Central memory CD4-positive, alpha-beta T cell (primary cell): Measurements from ENCODE around the gene LBH.

Experiments used
- DNase-seq: peaks from one replicate; pipeline ENCODE4 v3.0.0; 2022

Gene LBH

GRCh38 chr2:30235859-30236535 is 4.7 kb downstream of the LBH start:
- DNase-seq, result peak; percentile 33

GRCh38 chr2:30236591-30237238 is 5.4 kb downstream of the LBH start:
- no peak for DNase-seq

GRCh38 chr2:30237239-30237965 is 6.1 kb downstream of the LBH start:
- no peak for DNase-seq

GRCh38 chr2:30237966-30238800 is 6.8 kb downstream of the LBH start:
- no peak for DNase-seq

GRCh38 chr2:30239308-30239985 is 8.1 kb downstream of the LBH start:
- DNase-seq, result peak; percentile 76

GRCh38 chr2:30239986-30240752 is 8.8 kb downstream of the LBH start:
- DNase-seq, result no peak

GRCh38 chr2:30243231-30243630 is 11.9 kb downstream of the LBH start:
- no peak for DNase-seq

GRCh38 chr2:30245364-30245763 is 14.0 kb downstream of the LBH start:
- DNase-seq, result no peak

- DNase-seq, result no peak
These were observed 17.5 kb downstream of the LBH start for GRCh38 chr2:30248791-30249190.

GRCh38 chr2:30249354-30249753 is 18.0 kb downstream of the LBH start:
- no peak for DNase-seq

- DNase-seq, result no peak
These were observed 19.1 kb downstream of the LBH start for GRCh38 chr2:30250421-30250820.

- no peak for DNase-seq
These were observed 21.7 kb downstream of the LBH start for GRCh38 chr2:30252723-30253701.

GRCh38 chr2:30253873-30254684 is 22.7 kb downstream of the LBH start:
- DNase-seq, result no peak

- no peak for DNase-seq
These were observed 23.3 kb downstream of the LBH start for GRCh38 chr2:30254685-30255001.

GRCh38 chr2:30255026-30255425 is 23.7 kb downstream of the LBH start:
- DNase-seq, result no peak

- DNase-seq, result no peak
These were observed 24.4 kb downstream of the LBH start for GRCh38 chr2:30255466-30256408.

- peak; percentile 34 for DNase-seq
These were observed 26.2 kb downstream of the LBH start for GRCh38 chr2:30257266-30258214.
